Suprapubic skin (tissue), 4 donors: Measurements from ENCODE around the gene DCAF8L2.

Experiments used
- EP300 ChIP-seq: sonication (generic); formaldehyde crosslinking; IDR thresholded peaks from one replicate; pipeline ENCODE4 v1.6.1; 2017; ENCODE audit warnings: antibody characterized with exemption
- POLR2A ChIP-seq, 2 donors: fragments of 450-650 bp; IDR thresholded peaks; one replicate each; pipeline ENCODE4 v1.6.1; 2017; ENCODE audit warnings: antibody characterized with exemption in 2 of 2, mild to moderate bottlenecking in 2 of 2, moderate library complexity in 2 of 2
- POLR2AphosphoS5 ChIP-seq, 3 donors: sonication (generic); formaldehyde crosslinking; IDR thresholded peaks; one replicate each; pipeline ENCODE4 v1.6.1; 2017; ENCODE audit warnings: antibody characterized with exemption in 3 of 3
- TF ChIP-seq, protein P1 (sequence below), 2 donors: fragments of 200-600 bp in 1 of 2; fragments of 450-650 bp in 1 of 2; sonication (generic) in 1 of 2; IDR thresholded peaks; one replicate each; pipeline ENCODE4 v1.5.1; 2016 to 2019; ENCODE audit warnings: antibody characterized with exemption in 2 of 2, mild to moderate bottlenecking in 1 of 2, moderate library complexity in 1 of 2

DNA sequence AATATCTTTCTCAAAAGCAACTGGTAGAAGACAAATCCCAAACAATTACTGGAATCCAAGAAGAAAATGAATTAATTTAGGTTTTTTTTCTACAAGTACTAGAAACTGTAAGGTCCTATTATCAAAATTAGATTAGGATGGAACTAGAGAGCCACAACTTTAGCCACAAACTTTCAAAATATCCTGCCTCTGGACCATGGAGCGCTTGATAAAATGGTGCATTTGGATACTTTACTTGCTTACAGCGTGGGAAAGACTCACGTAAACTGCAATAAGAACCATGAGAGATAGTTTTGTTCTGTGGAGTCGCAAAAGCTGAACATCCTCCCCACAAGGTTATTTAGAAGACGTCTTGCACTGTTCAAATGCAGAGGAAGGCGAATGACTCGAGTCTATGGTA lies at the start of gene DCAF8L2:
- TF ChIP-seq, protein P1, sequence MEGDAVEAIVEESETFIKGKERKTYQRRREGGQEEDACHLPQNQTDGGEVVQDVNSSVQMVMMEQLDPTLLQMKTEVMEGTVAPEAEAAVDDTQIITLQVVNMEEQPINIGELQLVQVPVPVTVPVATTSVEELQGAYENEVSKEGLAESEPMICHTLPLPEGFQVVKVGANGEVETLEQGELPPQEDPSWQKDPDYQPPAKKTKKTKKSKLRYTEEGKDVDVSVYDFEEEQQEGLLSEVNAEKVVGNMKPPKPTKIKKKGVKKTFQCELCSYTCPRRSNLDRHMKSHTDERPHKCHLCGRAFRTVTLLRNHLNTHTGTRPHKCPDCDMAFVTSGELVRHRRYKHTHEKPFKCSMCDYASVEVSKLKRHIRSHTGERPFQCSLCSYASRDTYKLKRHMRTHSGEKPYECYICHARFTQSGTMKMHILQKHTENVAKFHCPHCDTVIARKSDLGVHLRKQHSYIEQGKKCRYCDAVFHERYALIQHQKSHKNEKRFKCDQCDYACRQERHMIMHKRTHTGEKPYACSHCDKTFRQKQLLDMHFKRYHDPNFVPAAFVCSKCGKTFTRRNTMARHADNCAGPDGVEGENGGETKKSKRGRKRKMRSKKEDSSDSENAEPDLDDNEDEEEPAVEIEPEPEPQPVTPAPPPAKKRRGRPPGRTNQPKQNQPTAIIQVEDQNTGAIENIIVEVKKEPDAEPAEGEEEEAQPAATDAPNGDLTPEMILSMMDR (IDR thresholded peaks at IDR 0.05) = no peak
- no peak for TF ChIP-seq POLR2AphosphoS5 (IDR thresholded peaks at IDR 0.05)
- no peak for TF ChIP-seq POLR2A (IDR thresholded peaks at IDR 0.05)
- TF ChIP-seq EP300 = no peak
